ENCODE results near the gene CACHD1. TPM values are rescaled to one million over a fixed set of nuclear protein-coding genes. Genes with fewer than 3 reads are reported as not detected.

CACHD1 gene
- total RNA-seq, 1 donor from 2014 or later, result 4.3 TPM

GRCh38 chr1:64685765-64686341 lies 215.9 kb downstream of the CACHD1 start:
- no peak for DNase-seq (ENCODE audit: low spot score in 2 of 2)
- Histone ChIP-seq H3K4me1 (peaks cover 0 to 2% of the 10 kb centered on the region in 2 donors), H3K36me3 (peaks cover 7 to 15% of the 10 kb centered on the region in 2 donors), H3K9me3 (no peaks in the 10 kb centered on the region), H3K27me3 (no peaks in the 10 kb centered on the region), H3K4me3 (no peak overlapping the region), H3K27ac (no peak overlapping the region)
- no peak for TF ChIP-seq CTCF (IDR thresholded peaks at IDR 0.05)
- intact Hi-C loops (cut with DNase I), result loop anchor here (2.0 kb wide), 1 partner anchor 59 kb away; the partner anchor contains the start of gene RAVER2

GRCh38 chr1:64686828-64687724 lies 217.1 kb downstream of the CACHD1 start:
- peak overlapping the region; percentile 25 to 37 for H3K27ac ChIP-seq
- no peaks in the 10 kb centered on the region for H3K9me3 ChIP-seq
- H3K27me3 ChIP-seq, result no peaks in the 10 kb centered on the region
- peak; percentile 66 to 90 (median 82) for TF ChIP-seq CTCF (IDR thresholded peaks at IDR 0.05)
- intact Hi-C loops (cut with DNase I), result loop anchor here (1.0 to 2.0 kb wide), 2 partner anchors 58 to 137 kb away; partner anchors contain the start of gene RAVER2
- H3K36me3 ChIP-seq, result peaks cover 4 to 11% of the 10 kb centered on the region in 2 donors
- H3K4me3 ChIP-seq, result no peak overlapping the region
- H3K4me1 ChIP-seq, result peaks cover 0 to 2% of the 10 kb centered on the region in 2 donors
- DNase-seq (ENCODE audit: low spot score in 2 of 2), result no peak

- DNase-seq (ENCODE audit: low spot score in 2 of 2), result peak in 1 of 2 donors; percentile 69
- H3K27ac ChIP-seq, result peak overlapping the region in 1 of 2 donors; percentile 23
Observed at GRCh38 chr1:64687725-64688327, 217.9 kb downstream of the CACHD1 start.

GRCh38 chr1:64691626-64692025 lies 221.7 kb downstream of the CACHD1 start:
- no peaks in the 10 kb centered on the region for H3K27me3 ChIP-seq
- no peaks in the 10 kb centered on the region for H3K9me3 ChIP-seq
- intact Hi-C loops (cut with DNase I), result no loop called here
- DNase-seq (ENCODE audit: low spot score in 2 of 2), result no peak
- H3K36me3 ChIP-seq, result no peaks in the 10 kb centered on the region
- no peak for TF ChIP-seq CTCF (IDR thresholded peaks at IDR 0.05)
- peaks cover 0 to 16% of the 10 kb centered on the region in 2 donors for H3K4me1 ChIP-seq
- peak overlapping the region; percentile 26 to 46 for H3K4me3 ChIP-seq
- H3K27ac ChIP-seq, result peak overlapping the region; percentile 65 to 71

More at GRCh38 chr1:64687725-64688327, 217.9 kb downstream of the CACHD1 start:
- intact Hi-C loops (cut with DNase I), result loop anchor here (1.0 to 2.0 kb wide), 2 partner anchors 57 to 136 kb away; partner anchors contain the start of gene RAVER2
- H3K9me3 ChIP-seq, result no peaks in the 10 kb centered on the region
- peaks cover 0 to 9% of the 10 kb centered on the region in 2 donors for H3K4me1 ChIP-seq
- no peak overlapping the region for H3K4me3 ChIP-seq
- no peaks in the 10 kb centered on the region for H3K27me3 ChIP-seq
- peaks cover 0 to 5% of the 10 kb centered on the region in 2 donors for H3K36me3 ChIP-seq
- no peak for TF ChIP-seq CTCF (IDR thresholded peaks at IDR 0.05)

- Histone ChIP-seq H3K27me3 (no peaks in the 10 kb centered on the region), H3K4me3 (no peak overlapping the region), H3K9me3 (no peaks in the 10 kb centered on the region), H3K27ac (peak overlapping the region in 1 of 2 donors; percentile 71), H3K4me1 (peaks cover 0 to 14% of the 10 kb centered on the region in 2 donors), H3K36me3 (no peaks in the 10 kb centered on the region)
- no peak for TF ChIP-seq CTCF (IDR thresholded peaks at IDR 0.05)
- intact Hi-C loops (cut with DNase I), result no loop called here
- no peak for DNase-seq (ENCODE audit: low spot score in 2 of 2)
Observed at GRCh38 chr1:64692911-64693310, 223.0 kb downstream of the CACHD1 start.

Measured in ascending aorta (tissue), 2 donors.